Measurements from ENCODE around the gene ARL8A. TPM values are rescaled to one million over a fixed set of nuclear protein-coding genes. Genes with fewer than 3 reads are reported as not detected.

Gene ARL8A
- total and polyA plus RNA-seq, 2 experiments from 2014 or later = 30.3 to 32.7 TPM

DNA sequence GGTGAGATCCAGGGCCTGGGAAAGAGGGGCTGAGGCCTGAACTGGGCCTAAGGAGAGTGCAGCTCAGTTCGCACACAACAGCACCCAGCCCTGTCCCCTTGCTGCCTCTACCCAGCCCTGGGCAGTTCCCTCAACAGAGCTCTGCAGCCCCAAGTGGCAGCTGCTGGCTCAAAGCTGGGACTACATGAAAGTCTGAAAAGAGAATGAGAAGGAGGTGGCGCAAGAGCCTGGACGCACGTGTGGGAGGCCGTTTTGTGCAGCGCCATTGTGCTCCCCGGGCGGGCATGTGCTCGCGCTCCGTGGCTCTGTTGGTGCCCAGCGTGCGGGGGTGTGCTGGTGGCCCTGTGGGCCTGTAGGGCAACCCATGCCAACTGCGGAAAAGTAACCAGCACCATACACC lies 11.5 kb downstream of the ARL8A start:
- Histone ChIP-seq H3K4me1 (ENCODE audit: insufficient read depth) (peaks cover 4% of the 10 kb centered on the region; the same call in 1 of the 2 replicates), H3K36me3 (ENCODE audit: insufficient read depth) (no peaks in the 10 kb centered on the region; the same call in 1 of the 2 replicates), H2AFZ (no peak overlapping the region), H3K4me2 (no peak overlapping the region), H4K20me1 (replicated peaks; ENCODE audit: insufficient read depth) (no peaks in the 10 kb centered on the region; the same call in 1 of the 2 replicates), H3K9me2 (ENCODE audit: insufficient read depth) (no peaks in the 10 kb centered on the region), H3F3A (replicated peaks; ENCODE audit: low read depth) (peaks cover 9% of the 10 kb centered on the region; the same call in 1 of the 2 replicates), H3K27ac (ENCODE audit: low read depth) (peak overlapping the region; percentile 59; the same call in 1 of the 2 replicates), H3K27me3 (ENCODE audit: insufficient read depth) (no peaks in the 10 kb centered on the region), H3K79me2 (replicated peaks; ENCODE audit: insufficient read depth) (no peaks in the 10 kb centered on the region; the same call in 1 of the 2 replicates), H3K4me3 (no peak overlapping the region)
- H3K27ac Mint-ChIP-seq = no peak overlapping the region
- H3K4me1 Mint-ChIP-seq = peaks cover 16% of the 10 kb centered on the region
- peaks cover 32% of the 10 kb centered on the region for H3K36me3 Mint-ChIP-seq (ENCODE audit: low read depth)
- ATAC-seq (peak; percentile 11; the same call in 2 of the 3 replicates), DNase-seq (ENCODE audit: low spot score) (no peak)
- H3K9me3 Mint-ChIP-seq = no peaks in the 10 kb centered on the region
- no peak for TF ChIP-seq EZH2 (IDR thresholded peaks at IDR 0.05; ENCODE audit: low read depth, unreplicated experiment)
- TF ChIP-seq JUNB (IDR thresholded peaks at IDR 0.05; ENCODE audit: unreplicated experiment) = no peak
- no peak for TF ChIP-seq CREB1 (CRISPR knock-in tag; IDR thresholded peaks at IDR 0.05; ENCODE audit: low read depth)
- TF ChIP-seq, protein P1, sequence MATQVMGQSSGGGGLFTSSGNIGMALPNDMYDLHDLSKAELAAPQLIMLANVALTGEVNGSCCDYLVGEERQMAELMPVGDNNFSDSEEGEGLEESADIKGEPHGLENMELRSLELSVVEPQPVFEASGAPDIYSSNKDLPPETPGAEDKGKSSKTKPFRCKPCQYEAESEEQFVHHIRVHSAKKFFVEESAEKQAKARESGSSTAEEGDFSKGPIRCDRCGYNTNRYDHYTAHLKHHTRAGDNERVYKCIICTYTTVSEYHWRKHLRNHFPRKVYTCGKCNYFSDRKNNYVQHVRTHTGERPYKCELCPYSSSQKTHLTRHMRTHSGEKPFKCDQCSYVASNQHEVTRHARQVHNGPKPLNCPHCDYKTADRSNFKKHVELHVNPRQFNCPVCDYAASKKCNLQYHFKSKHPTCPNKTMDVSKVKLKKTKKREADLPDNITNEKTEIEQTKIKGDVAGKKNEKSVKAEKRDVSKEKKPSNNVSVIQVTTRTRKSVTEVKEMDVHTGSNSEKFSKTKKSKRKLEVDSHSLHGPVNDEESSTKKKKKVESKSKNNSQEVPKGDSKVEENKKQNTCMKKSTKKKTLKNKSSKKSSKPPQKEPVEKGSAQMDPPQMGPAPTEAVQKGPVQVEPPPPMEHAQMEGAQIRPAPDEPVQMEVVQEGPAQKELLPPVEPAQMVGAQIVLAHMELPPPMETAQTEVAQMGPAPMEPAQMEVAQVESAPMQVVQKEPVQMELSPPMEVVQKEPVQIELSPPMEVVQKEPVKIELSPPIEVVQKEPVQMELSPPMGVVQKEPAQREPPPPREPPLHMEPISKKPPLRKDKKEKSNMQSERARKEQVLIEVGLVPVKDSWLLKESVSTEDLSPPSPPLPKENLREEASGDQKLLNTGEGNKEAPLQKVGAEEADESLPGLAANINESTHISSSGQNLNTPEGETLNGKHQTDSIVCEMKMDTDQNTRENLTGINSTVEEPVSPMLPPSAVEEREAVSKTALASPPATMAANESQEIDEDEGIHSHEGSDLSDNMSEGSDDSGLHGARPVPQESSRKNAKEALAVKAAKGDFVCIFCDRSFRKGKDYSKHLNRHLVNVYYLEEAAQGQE (IDR thresholded peaks at IDR 0.05; ENCODE audit: unreplicated experiment) = no peak
- TF ChIP-seq, protein P2, sequence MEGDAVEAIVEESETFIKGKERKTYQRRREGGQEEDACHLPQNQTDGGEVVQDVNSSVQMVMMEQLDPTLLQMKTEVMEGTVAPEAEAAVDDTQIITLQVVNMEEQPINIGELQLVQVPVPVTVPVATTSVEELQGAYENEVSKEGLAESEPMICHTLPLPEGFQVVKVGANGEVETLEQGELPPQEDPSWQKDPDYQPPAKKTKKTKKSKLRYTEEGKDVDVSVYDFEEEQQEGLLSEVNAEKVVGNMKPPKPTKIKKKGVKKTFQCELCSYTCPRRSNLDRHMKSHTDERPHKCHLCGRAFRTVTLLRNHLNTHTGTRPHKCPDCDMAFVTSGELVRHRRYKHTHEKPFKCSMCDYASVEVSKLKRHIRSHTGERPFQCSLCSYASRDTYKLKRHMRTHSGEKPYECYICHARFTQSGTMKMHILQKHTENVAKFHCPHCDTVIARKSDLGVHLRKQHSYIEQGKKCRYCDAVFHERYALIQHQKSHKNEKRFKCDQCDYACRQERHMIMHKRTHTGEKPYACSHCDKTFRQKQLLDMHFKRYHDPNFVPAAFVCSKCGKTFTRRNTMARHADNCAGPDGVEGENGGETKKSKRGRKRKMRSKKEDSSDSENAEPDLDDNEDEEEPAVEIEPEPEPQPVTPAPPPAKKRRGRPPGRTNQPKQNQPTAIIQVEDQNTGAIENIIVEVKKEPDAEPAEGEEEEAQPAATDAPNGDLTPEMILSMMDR (conservative IDR thresholded peaks at IDR 0.05; ENCODE audit: low read depth in 2 of 2) = no peak
- no peak for TF ChIP-seq POLR2AphosphoS5 (IDR thresholded peaks at IDR 0.05; ENCODE audit: low read depth)
- no peak for TF ChIP-seq NANOG (IDR thresholded peaks at IDR 0.05; ENCODE audit: borderline replicate concordance)
- TF ChIP-seq ZNF331 (CRISPR knock-in tag; IDR thresholded peaks at IDR 0.05; ENCODE audit: low read depth) = no peak
- TF ChIP-seq ZNF114 (CRISPR knock-in tag; IDR thresholded peaks at IDR 0.05) = no peak
- TF ChIP-seq STAT1 (IDR thresholded peaks at IDR 0.05; ENCODE audit: unreplicated experiment) = no peak
- TF ChIP-seq EZH2phosphoT487 (IDR thresholded peaks at IDR 0.05; ENCODE audit: unreplicated experiment) = no peak
- TF ChIP-seq, protein P3, sequence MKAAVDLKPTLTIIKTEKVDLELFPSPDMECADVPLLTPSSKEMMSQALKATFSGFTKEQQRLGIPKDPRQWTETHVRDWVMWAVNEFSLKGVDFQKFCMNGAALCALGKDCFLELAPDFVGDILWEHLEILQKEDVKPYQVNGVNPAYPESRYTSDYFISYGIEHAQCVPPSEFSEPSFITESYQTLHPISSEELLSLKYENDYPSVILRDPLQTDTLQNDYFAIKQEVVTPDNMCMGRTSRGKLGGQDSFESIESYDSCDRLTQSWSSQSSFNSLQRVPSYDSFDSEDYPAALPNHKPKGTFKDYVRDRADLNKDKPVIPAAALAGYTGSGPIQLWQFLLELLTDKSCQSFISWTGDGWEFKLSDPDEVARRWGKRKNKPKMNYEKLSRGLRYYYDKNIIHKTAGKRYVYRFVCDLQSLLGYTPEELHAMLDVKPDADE (IDR thresholded peaks at IDR 0.05) = no peak
- TF ChIP-seq, protein P4, sequence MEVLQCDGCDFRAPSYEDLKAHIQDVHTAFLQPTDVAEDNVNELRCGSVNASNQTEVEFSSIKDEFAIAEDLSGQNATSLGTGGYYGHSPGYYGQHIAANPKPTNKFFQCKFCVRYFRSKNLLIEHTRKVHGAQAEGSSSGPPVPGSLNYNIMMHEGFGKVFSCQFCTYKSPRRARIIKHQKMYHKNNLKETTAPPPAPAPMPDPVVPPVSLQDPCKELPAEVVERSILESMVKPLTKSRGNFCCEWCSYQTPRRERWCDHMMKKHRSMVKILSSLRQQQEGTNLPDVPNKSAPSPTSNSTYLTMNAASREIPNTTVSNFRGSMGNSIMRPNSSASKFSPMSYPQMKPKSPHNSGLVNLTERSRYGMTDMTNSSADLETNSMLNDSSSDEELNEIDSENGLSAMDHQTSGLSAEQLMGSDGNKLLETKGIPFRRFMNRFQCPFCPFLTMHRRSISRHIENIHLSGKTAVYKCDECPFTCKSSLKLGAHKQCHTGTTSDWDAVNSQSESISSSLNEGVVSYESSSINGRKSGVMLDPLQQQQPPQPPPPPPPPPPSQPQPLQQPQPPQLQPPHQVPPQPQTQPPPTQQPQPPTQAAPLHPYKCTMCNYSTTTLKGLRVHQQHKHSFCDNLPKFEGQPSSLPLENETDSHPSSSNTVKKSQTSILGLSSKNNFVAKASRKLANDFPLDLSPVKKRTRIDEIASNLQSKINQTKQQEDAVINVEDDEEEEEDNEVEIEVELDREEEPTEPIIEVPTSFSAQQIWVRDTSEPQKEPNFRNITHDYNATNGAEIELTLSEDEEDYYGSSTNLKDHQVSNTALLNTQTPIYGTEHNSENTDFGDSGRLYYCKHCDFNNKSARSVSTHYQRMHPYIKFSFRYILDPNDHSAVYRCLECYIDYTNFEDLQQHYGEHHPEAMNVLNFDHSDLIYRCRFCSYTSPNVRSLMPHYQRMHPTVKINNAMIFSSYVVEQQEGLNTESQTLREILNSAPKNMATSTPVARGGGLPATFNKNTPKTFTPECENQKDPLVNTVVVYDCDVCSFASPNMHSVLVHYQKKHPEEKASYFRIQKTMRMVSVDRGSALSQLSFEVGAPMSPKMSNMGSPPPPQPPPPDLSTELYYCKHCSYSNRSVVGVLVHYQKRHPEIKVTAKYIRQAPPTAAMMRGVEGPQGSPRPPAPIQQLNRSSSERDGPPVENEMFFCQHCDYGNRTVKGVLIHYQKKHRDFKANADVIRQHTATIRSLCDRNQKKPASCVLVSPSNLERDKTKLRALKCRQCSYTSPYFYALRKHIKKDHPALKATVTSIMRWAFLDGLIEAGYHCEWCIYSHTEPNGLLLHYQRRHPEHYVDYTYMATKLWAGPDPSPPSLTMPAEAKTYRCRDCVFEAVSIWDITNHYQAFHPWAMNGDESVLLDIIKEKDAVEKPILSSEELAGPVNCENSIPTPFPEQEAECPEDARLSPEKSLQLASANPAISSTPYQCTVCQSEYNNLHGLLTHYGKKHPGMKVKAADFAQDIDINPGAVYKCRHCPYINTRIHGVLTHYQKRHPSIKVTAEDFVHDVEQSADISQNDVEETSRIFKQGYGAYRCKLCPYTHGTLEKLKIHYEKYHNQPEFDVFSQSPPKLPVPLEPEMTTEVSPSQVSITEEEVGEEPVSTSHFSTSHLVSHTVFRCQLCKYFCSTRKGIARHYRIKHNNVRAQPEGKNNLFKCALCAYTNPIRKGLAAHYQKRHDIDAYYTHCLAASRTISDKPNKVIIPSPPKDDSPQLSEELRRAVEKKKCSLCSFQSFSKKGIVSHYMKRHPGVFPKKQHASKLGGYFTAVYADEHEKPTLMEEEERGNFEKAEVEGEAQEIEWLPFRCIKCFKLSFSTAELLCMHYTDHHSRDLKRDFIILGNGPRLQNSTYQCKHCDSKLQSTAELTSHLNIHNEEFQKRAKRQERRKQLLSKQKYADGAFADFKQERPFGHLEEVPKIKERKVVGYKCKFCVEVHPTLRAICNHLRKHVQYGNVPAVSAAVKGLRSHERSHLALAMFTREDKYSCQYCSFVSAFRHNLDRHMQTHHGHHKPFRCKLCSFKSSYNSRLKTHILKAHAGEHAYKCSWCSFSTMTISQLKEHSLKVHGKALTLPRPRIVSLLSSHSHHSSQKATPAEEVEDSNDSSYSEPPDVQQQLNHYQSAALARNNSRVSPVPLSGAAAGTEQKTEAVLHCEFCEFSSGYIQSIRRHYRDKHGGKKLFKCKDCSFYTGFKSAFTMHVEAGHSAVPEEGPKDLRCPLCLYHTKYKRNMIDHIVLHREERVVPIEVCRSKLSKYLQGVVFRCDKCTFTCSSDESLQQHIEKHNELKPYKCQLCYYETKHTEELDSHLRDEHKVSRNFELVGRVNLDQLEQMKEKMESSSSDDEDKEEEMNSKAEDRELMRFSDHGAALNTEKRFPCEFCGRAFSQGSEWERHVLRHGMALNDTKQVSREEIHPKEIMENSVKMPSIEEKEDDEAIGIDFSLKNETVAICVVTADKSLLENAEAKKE (CRISPR knock-in tag; IDR thresholded peaks at IDR 0.05) = no peak
- H3K27me3 Mint-ChIP-seq (ENCODE audit: insufficient read depth, low read depth, poor library complexity) = peaks cover 6% of the 10 kb centered on the region
- H3K4me3 Mint-ChIP-seq = no peak overlapping the region
